G401 (cell line): Measurements from ENCODE around the gene SLC7A5. TPM values are rescaled to one million over a fixed set of nuclear protein-coding genes. Genes with fewer than 3 reads are reported as not detected.
"Not testable (repeated sequence)": the region's sequence is repeated elsewhere in the genome, so short reads cannot be mapped to it uniquely, and the experiment has no call there.

ENCODE experiments used
- DNase-seq: peaks from one replicate; pipeline ENCODE4 v3.0.0-alpha.2; 2015; ENCODE audit warnings: low spot score
- in situ Hi-C: cut with HindIII; loops from 2 replicates; pipeline ENCODE4 v1.10.0; 2016; ENCODE audit warnings: low sequenced_read_pairs, mixed read lengths
- total RNA-seq: library from RNA; depleted of rRNA; stranded (reverse); fragments of >200 nt; shearing (Covaris generic); gene quantifications from 2 replicates; pipeline ENCODE4 v1.2.3, GENCODE V29; 2014; rRNA removed

SLC7A5 gene
- total RNA-seq, 1 experiment from 2014 or later = 25.5 TPM

- in situ Hi-C loops, DNase-seq: not testable (repeated sequence)
These were observed 81.7 kb downstream of the SLC7A5 start for GRCh38 chr16:87787451-87788091.

GRCh38 chr16:87784812-87785211 lies 84.5 kb downstream of the SLC7A5 start:
- no peak for DNase-seq
- in situ Hi-C loops = no loop called here

GRCh38 chr16:87782033-87782432 lies 87.3 kb downstream of the SLC7A5 start:
- in situ Hi-C loops = no loop called here
- DNase-seq = no peak

GRCh38 chr16:87780385-87780989 lies 88.8 kb downstream of the SLC7A5 start:
- no peak for DNase-seq

More at GRCh38 chr16:87780385-87780989, 88.8 kb downstream of the SLC7A5 start:
- in situ Hi-C loops = no loop called here

Other genes with a start within 250 kb of the SLC7A5 start
- 41.2 and 42.5 TPM in 2 replicates for gene KLHDC4, start 103.5 kb downstream of the SLC7A5 start, total RNA-seq
- not detected in 2 replicates for gene CA5A, start 67.0 kb upstream of the SLC7A5 start, total RNA-seq
- gene BANP, start 81.9 kb upstream of the SLC7A5 start, total RNA-seq = 18.3 and 28.4 TPM in 2 replicates